ENCODE data around the gene KIF1B.

DNA sequence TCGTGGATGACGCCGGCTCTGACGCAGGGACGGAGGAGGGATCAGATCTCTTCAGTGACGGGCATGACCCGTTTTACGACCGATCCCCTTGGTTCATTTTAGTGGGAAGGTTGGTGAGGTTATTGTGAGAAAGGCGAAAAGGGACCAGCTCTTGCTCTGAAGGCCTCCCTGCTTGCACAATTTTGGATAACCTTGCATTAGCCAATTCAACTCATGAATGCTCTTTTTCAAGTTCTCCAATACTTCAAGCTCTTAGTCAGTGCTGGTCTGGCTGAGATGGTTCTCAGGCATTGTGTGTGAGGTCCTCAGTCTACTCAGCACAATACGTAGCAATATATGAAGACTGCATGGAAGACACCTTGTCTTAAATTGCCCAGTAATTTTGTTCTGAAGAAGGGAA lies 115.9 kb downstream of the KIF1B start:
- TF ChIP-seq, protein P1, sequence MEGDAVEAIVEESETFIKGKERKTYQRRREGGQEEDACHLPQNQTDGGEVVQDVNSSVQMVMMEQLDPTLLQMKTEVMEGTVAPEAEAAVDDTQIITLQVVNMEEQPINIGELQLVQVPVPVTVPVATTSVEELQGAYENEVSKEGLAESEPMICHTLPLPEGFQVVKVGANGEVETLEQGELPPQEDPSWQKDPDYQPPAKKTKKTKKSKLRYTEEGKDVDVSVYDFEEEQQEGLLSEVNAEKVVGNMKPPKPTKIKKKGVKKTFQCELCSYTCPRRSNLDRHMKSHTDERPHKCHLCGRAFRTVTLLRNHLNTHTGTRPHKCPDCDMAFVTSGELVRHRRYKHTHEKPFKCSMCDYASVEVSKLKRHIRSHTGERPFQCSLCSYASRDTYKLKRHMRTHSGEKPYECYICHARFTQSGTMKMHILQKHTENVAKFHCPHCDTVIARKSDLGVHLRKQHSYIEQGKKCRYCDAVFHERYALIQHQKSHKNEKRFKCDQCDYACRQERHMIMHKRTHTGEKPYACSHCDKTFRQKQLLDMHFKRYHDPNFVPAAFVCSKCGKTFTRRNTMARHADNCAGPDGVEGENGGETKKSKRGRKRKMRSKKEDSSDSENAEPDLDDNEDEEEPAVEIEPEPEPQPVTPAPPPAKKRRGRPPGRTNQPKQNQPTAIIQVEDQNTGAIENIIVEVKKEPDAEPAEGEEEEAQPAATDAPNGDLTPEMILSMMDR (IDR thresholded peaks at IDR 0.05; ENCODE audit: low read length), result no peak
- TF ChIP-seq EZH2 (IDR thresholded peaks at IDR 0.05; ENCODE audit: borderline replicate concordance, low read length), result no peak

Data from OCI-LY1 (cell line).